Retina (tissue), 1 donor: ENCODE measurements around the gene CDKAL1.
"Not testable (repeated sequence)": the region's sequence is repeated elsewhere in the genome, so short reads cannot be mapped to it uniquely, and the experiment has no call there.

Source experiments
- DNase-seq: peaks from one replicate; pipeline ENCODE4 v3.0.0-alpha.2; 2016

Gene CDKAL1

GRCh38 chr6:20712011-20712410 lies 177.8 kb downstream of the CDKAL1 start:
- DNase-seq: no peak

GRCh38 chr6:20715135-20715806 lies 181.0 kb downstream of the CDKAL1 start:
- no peak for DNase-seq

GRCh38 chr6:20716865-20717264 lies 182.6 kb downstream of the CDKAL1 start:
- DNase-seq: no peak

- DNase-seq: no peak
Observed at GRCh38 chr6:20717743-20718142, 183.5 kb downstream of the CDKAL1 start.

GRCh38 chr6:20718705-20719653 lies 184.7 kb downstream of the CDKAL1 start:
- no peak for DNase-seq

- no peak for DNase-seq
Observed at GRCh38 chr6:20719980-20720379, 185.7 kb downstream of the CDKAL1 start.

- DNase-seq: not testable (repeated sequence)
Observed at GRCh38 chr6:20721121-20721520, 186.9 kb downstream of the CDKAL1 start.

- no peak for DNase-seq
Observed at GRCh38 chr6:20722455-20722854, 188.2 kb downstream of the CDKAL1 start.

GRCh38 chr6:20723236-20723635 lies 189.0 kb downstream of the CDKAL1 start:
- no peak for DNase-seq

GRCh38 chr6:20724443-20725190 lies 190.4 kb downstream of the CDKAL1 start:
- no peak for DNase-seq

GRCh38 chr6:20725235-20725634 lies 191.0 kb downstream of the CDKAL1 start:
- not testable (repeated sequence) for DNase-seq

- no peak for DNase-seq
Observed at GRCh38 chr6:20729086-20729485, 194.8 kb downstream of the CDKAL1 start.

GRCh38 chr6:20732362-20732761 lies 198.1 kb downstream of the CDKAL1 start:
- DNase-seq: not testable (repeated sequence)

GRCh38 chr6:20732896-20733295 lies 198.6 kb downstream of the CDKAL1 start:
- no peak for DNase-seq

- DNase-seq: no peak
Observed at GRCh38 chr6:20737912-20738311, 203.7 kb downstream of the CDKAL1 start.

GRCh38 chr6:20740088-20740487 lies 205.8 kb downstream of the CDKAL1 start:
- DNase-seq: no peak

- DNase-seq: no peak
Observed at GRCh38 chr6:20740727-20741126, 206.5 kb downstream of the CDKAL1 start.

- DNase-seq: no peak
Observed at GRCh38 chr6:20741490-20741889, 207.2 kb downstream of the CDKAL1 start.

- no peak for DNase-seq
Observed at GRCh38 chr6:20744911-20745557, 210.8 kb downstream of the CDKAL1 start.

GRCh38 chr6:20746024-20746423 lies 211.8 kb downstream of the CDKAL1 start:
- DNase-seq: no peak

- no peak for DNase-seq
Observed at GRCh38 chr6:20746805-20747558, 212.7 kb downstream of the CDKAL1 start.

- no peak for DNase-seq
Observed at GRCh38 chr6:20747991-20748390, 213.7 kb downstream of the CDKAL1 start.
